Tibial nerve (tissue), 3 donors: ENCODE results near the gene CDC42EP5.
"Not testable (repeated sequence)": the region's sequence is repeated elsewhere in the genome, so short reads cannot be mapped to it uniquely, and the experiment has no call there.

ENCODE experiments used
- CTCF ChIP-seq, 5 experiments: fragments of 200-600 bp in 3 of 5; fragments of 450-650 bp in 2 of 5; sonication (generic) in 3 of 5; IDR thresholded peaks; one replicate each; pipeline ENCODE4 v1.5.1; 2016 to 2019; ENCODE audit warnings: antibody characterized with exemption in 5 of 5, mild to moderate bottlenecking in 3 of 5, moderate library complexity in 2 of 5
- POLR2A ChIP-seq, 2 donors: fragments of 450-650 bp; IDR thresholded peaks; one replicate each; pipeline ENCODE4 v1.6.1; 2017; ENCODE audit warnings: antibody characterized with exemption in 2 of 2, mild to moderate bottlenecking in 2 of 2, moderate library complexity in 2 of 2

GRCh38 chr19:54508487-54508886, 35.4 kb upstream of the CDC42EP5 start:
- not testable (repeated sequence) for TF ChIP-seq CTCF, POLR2A (IDR thresholded peaks at IDR 0.05)
